K562 (cell line): ENCODE results near the gene ZNF565. TPM values are rescaled to one million over a fixed set of nuclear protein-coding genes. Genes with fewer than 3 reads are reported as not detected.

Experiments used
- ZBTB8A ChIP-seq: fragments of 450-650 bp; IDR thresholded peaks from 2 replicates; pipeline ENCODE4 v1.6.1; 2018; ENCODE audit warnings: mild to moderate bottlenecking, moderate library complexity; ENCODE audit not compliant: partially characterized antibody
- polyA plus RNA-seq, 8 experiments: library from polyadenylated mRNA; depleted of rRNA in 4 of 8; stranded (reverse) in 5 of 8; unstranded in 3 of 8; fragments of >200 nt; fragmentation: Nextera tagmentation in 2 of 8; fragmentation: Illumina TruSeq in 1 of 8; extraction: Ambion mirVana in 2 of 8; extraction: Trizol in 1 of 8; gene quantifications; 2 replicates each; pipeline versions ENCODE4 v1.2.1 to v1.2.3, GENCODE V29; 2011 to 2014; ENCODE audit warnings: inconsistent platforms in 1 of 8, missing spikeins in 1 of 8
- total RNA-seq, 7 experiments: library from RNA; depleted of rRNA in 6 of 7; stranded (reverse); fragments of >200 nt in 6 of 7; fragmentation: Illumina TruSeq in 2 of 7; extraction: Trizol in 2 of 7; gene quantifications; 2 replicates each; pipeline versions ENCODE4 v1.2.1 to v1.2.3, GENCODE V29; 2011 to 2021; ENCODE audit warnings: low replicate concordance in 1 of 7
- TF ChIP-seq, protein P1 (sequence below), 2 experiments: fragments of 450-650 bp in 1 of 2; sonication (generic) in 1 of 2; formaldehyde crosslinking in 1 of 2; IDR thresholded peaks; 2 replicates each; pipeline versions ENCODE4 v1.7.1 to v1.9.0; 2016 to 2022; ENCODE audit warnings: inconsistent platforms in 1 of 2, mild to moderate bottlenecking in 1 of 2, missing genetic modification reagents in 1 of 2

ZNF565 gene
- total and polyA plus RNA-seq, 9 of the 15 experiments (the other 6 are each of a cell fraction or from before 2014, with no cell fraction given), result 1.3 to 3.2 (median 2.6) TPM

DNA sequence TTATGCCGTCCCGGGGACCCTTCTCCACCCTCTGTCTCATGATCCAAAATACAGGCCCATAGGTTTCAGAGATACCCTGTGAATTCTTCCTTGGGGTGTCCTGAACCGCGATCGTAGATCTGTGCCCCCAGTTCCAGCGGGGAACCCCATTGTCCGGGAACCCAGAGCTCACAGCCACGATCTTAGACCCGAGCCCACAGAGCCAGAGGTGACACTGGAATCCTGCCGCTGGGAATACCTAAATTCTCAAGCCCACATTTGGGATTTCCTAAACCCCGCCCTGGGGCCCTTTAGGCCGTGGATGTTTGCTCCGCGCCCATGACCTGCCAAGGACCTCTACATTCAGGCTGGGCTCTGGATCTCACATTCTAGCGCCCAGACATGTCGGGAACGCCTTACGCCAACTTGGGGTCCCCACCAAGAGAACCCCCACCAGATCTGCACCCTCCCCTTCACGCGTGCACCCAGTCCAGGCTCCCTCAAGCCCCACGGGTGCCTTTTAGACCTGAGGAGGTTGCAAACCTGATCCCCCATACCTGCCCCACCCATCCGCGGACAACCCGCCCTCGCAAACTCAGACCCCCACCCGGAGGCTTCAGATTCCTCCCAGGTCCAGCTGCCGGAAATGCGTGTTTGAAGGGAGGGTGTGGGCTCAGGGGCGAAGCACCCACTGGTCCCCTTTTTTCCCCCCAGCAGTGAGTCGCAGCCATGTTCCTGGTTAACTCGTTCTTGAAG, 74.0 kb downstream of the ZNF565 start (continued):
- TF ChIP-seq, protein P1, sequence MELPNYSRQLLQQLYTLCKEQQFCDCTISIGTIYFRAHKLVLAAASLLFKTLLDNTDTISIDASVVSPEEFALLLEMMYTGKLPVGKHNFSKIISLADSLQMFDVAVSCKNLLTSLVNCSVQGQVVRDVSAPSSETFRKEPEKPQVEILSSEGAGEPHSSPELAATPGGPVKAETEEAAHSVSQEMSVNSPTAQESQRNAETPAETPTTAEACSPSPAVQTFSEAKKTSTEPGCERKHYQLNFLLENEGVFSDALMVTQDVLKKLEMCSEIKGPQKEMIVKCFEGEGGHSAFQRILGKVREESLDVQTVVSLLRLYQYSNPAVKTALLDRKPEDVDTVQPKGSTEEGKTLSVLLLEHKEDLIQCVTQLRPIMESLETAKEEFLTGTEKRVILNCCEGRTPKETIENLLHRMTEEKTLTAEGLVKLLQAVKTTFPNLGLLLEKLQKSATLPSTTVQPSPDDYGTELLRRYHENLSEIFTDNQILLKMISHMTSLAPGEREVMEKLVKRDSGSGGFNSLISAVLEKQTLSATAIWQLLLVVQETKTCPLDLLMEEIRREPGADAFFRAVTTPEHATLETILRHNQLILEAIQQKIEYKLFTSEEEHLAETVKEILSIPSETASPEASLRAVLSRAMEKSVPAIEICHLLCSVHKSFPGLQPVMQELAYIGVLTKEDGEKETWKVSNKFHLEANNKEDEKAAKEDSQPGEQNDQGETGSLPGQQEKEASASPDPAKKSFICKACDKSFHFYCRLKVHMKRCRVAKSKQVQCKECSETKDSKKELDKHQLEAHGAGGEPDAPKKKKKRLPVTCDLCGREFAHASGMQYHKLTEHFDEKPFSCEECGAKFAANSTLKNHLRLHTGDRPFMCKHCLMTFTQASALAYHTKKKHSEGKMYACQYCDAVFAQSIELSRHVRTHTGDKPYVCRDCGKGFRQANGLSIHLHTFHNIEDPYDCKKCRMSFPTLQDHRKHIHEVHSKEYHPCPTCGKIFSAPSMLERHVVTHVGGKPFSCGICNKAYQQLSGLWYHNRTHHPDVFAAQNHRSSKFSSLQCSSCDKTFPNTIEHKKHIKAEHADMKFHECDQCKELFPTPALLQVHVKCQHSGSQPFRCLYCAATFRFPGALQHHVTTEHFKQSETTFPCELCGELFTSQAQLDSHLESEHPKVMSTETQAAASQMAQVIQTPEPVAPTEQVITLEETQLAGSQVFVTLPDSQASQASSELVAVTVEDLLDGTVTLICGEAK (IDR thresholded peaks at IDR 0.05), result no peak
- TF ChIP-seq, protein P1 (CRISPR knock-in tag; IDR thresholded peaks at IDR 0.05), result no peak
- no peak for TF ChIP-seq ZBTB8A
